Tibial artery (tissue), 4 donors: Measurements from ENCODE around the gene CCL1.
"Not testable (repeated sequence)": the region's sequence is repeated elsewhere in the genome, so short reads cannot be mapped to it uniquely, and the experiment has no call there.

Source experiments
- DNase-seq, 2 donors: peaks; one replicate each; pipeline ENCODE4 v3.0.0-alpha.2; 2019
- H3K27ac ChIP-seq, 2 donors: fragments of 200-600 bp; sonication (generic) in 1 of 2; 1 replicate in 1 of 2; 2 replicates in 1 of 2; pipeline ENCODE4 v1.5.1; 2018 to 2019; ENCODE audit warnings: mild to moderate bottlenecking in 1 of 2
- H3K27me3 ChIP-seq, 2 donors: fragments of 200-600 bp; sonication (generic) in 1 of 2; one replicate each; pipeline versions ENCODE4 v1.5.1 to v1.6.0; 2016 to 2019
- H3K36me3 ChIP-seq, 3 donors: fragments of 200-600 bp; sonication (generic) in 2 of 3; one replicate each; pipeline ENCODE4 v1.5.1; 2016 to 2019; ENCODE audit warnings: mild to moderate bottlenecking in 2 of 3
- H3K4me1 ChIP-seq, 4 donors: fragments of 200-600 bp; sonication (generic) in 2 of 4; 1 replicate in 3 of 4; 2 replicates in 1 of 4; pipeline ENCODE4 v1.5.1; 2016 to 2019
- H3K4me3 ChIP-seq, 2 donors: fragments of 200-600 bp; sonication (generic) in 1 of 2; 1 replicate in 1 of 2; 2 replicates in 1 of 2; pipeline ENCODE4 v1.5.1; 2018 to 2019; ENCODE audit warnings: mild to moderate bottlenecking in 2 of 2
- H3K9me3 ChIP-seq, 3 donors: fragments of 200-600 bp; sonication (generic) in 1 of 3; one replicate each; pipeline ENCODE4 v1.5.1; 2016 to 2019
- intact Hi-C: fragments of 100-400 bp; cut with DNase I; formaldehyde crosslinking; loops from one replicate; pipeline ENCODE4 v1.15.0; 2023; ENCODE audit warnings: low total_unique reads
- TF ChIP-seq, protein P1 (sequence below), 2 experiments: fragments of 200-600 bp in 1 of 2; fragments of 450-650 bp in 1 of 2; IDR thresholded peaks; one replicate each; pipeline ENCODE4 v1.5.1; 2017 to 2019; ENCODE audit warnings: antibody characterized with exemption in 2 of 2, mild to moderate bottlenecking in 1 of 2, moderate library complexity in 1 of 2

CCL1 gene

GRCh38 chr17:34349751-34350150 is 13.3 kb downstream of the CCL1 start:
- DNase-seq: no peak
- Histone ChIP-seq H3K9me3 (no peaks in the 10 kb centered on the region), H3K4me3 (no peak overlapping the region), H3K27me3 (no peaks in the 10 kb centered on the region), H3K27ac (peak overlapping the region; percentile 8 to 69), H3K4me1 (peaks cover 0 to 46% (median 16%) of the 10 kb centered on the region in 4 donors), H3K36me3 (no peaks in the 10 kb centered on the region)
- TF ChIP-seq, protein P1, sequence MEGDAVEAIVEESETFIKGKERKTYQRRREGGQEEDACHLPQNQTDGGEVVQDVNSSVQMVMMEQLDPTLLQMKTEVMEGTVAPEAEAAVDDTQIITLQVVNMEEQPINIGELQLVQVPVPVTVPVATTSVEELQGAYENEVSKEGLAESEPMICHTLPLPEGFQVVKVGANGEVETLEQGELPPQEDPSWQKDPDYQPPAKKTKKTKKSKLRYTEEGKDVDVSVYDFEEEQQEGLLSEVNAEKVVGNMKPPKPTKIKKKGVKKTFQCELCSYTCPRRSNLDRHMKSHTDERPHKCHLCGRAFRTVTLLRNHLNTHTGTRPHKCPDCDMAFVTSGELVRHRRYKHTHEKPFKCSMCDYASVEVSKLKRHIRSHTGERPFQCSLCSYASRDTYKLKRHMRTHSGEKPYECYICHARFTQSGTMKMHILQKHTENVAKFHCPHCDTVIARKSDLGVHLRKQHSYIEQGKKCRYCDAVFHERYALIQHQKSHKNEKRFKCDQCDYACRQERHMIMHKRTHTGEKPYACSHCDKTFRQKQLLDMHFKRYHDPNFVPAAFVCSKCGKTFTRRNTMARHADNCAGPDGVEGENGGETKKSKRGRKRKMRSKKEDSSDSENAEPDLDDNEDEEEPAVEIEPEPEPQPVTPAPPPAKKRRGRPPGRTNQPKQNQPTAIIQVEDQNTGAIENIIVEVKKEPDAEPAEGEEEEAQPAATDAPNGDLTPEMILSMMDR (IDR thresholded peaks at IDR 0.05): no peak
- intact Hi-C loops: no loop called here

GRCh38 chr17:34347063-34347462 is 16.0 kb downstream of the CCL1 start:
- H3K4me1 ChIP-seq: peaks cover 0 to 39% (median 16%) of the 10 kb centered on the region in 4 donors
- H3K27me3 ChIP-seq: no peaks in the 10 kb centered on the region
- no peaks in the 10 kb centered on the region for H3K9me3 ChIP-seq
- H3K36me3 ChIP-seq: no peaks in the 10 kb centered on the region
- H3K4me3 ChIP-seq: no peak overlapping the region
- no peak for DNase-seq
- intact Hi-C loops: no loop called here
- H3K27ac ChIP-seq: peak overlapping the region in 1 of 2 donors; percentile 5
- TF ChIP-seq, protein P1 (IDR thresholded peaks at IDR 0.05): no peak

- H3K27me3 ChIP-seq: no peaks in the 10 kb centered on the region
- no peak for DNase-seq
- no peaks in the 10 kb centered on the region for H3K9me3 ChIP-seq
- TF ChIP-seq, protein P1 (IDR thresholded peaks at IDR 0.05): no peak
- H3K4me1 ChIP-seq: peaks cover 0 to 6% (median 0%) of the 10 kb centered on the region in 4 donors
- H3K36me3 ChIP-seq: no peaks in the 10 kb centered on the region
- no peak overlapping the region for H3K4me3 ChIP-seq
- H3K27ac ChIP-seq: no peak overlapping the region
- intact Hi-C loops: no loop called here
Observed at GRCh38 chr17:34341916-34342315, 21.1 kb downstream of the CCL1 start.

- Histone ChIP-seq H3K4me3 (no peak overlapping the region), H3K36me3 (no peaks in the 10 kb centered on the region), H3K4me1 (no peaks in the 10 kb centered on the region), H3K27ac (no peak overlapping the region), H3K27me3 (no peaks in the 10 kb centered on the region), H3K9me3 (no peaks in the 10 kb centered on the region)
- intact Hi-C loops: no loop called here
- DNase-seq: no peak
- TF ChIP-seq, protein P1 (IDR thresholded peaks at IDR 0.05): no peak
Observed at GRCh38 chr17:34339138-34339770, 23.8 kb downstream of the CCL1 start.

GRCh38 chr17:34337701-34338100 is 25.3 kb downstream of the CCL1 start:
- no peaks in the 10 kb centered on the region for H3K27me3 ChIP-seq
- TF ChIP-seq, protein P1 (IDR thresholded peaks at IDR 0.05): no peak
- intact Hi-C loops: no loop called here
- no peaks in the 10 kb centered on the region for H3K4me1 ChIP-seq
- H3K36me3 ChIP-seq: no peaks in the 10 kb centered on the region
- H3K4me3 ChIP-seq: no peak overlapping the region
- DNase-seq: no peak
- no peak overlapping the region for H3K27ac ChIP-seq
- H3K9me3 ChIP-seq: no peaks in the 10 kb centered on the region

DNA sequence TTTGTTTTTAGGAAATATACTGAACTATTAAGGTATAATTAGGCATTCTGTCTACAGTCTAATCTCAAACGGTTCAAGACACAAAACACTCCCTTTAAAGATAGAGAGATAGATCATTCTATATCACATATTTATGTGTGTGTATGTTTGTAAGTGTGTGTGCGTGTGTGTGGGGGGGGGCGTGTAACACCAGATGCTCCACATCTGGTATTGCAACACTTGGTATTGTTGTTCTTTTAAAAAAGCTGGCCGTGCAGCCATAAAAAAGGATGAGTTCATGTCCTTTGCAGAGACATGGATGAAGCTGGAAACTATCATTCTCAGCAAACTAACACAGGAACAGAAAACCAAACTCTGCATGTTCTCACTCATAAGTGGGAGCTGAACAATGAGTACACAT is 35.5 kb downstream of the CCL1 start:
- H3K27ac ChIP-seq, H3K27me3 ChIP-seq, intact Hi-C loops, H3K36me3 ChIP-seq, H3K4me1 ChIP-seq, H3K9me3 ChIP-seq, H3K4me3 ChIP-seq: not testable (repeated sequence)
- peak in 1 of 2 donors; percentile 33 for DNase-seq
